Stimulated activated CD4-positive, alpha-beta T cell treated with anti-CD3 and anti-CD28 coated beads, Interleukin-1b, Interleukin-23, amount 100 ng/mL, for 48 hours (primary cell): ENCODE data around the gene DDHD1.

Source experiments
- DNase-seq: peaks from one replicate; pipeline ENCODE4 v3.0.0-alpha.2; 2020

DDHD1 gene

GRCh38 chr14:53032161-53032803, 120.8 kb downstream of the DDHD1 start:
- no peak for DNase-seq

- no peak for DNase-seq
Observed at GRCh38 chr14:53027562-53027961, 125.6 kb downstream of the DDHD1 start.

GRCh38 chr14:53027041-53027440, 126.1 kb downstream of the DDHD1 start:
- no peak for DNase-seq

- DNase-seq = no peak
Observed at GRCh38 chr14:53023325-53023724, 129.8 kb downstream of the DDHD1 start.

- DNase-seq = no peak
Observed at GRCh38 chr14:53022593-53022992, 130.5 kb downstream of the DDHD1 start.

GRCh38 chr14:53020193-53020932, 132.8 kb downstream of the DDHD1 start:
- DNase-seq = no peak

- DNase-seq = no peak
Observed at GRCh38 chr14:53019406-53019805, 133.7 kb downstream of the DDHD1 start.

- DNase-seq = no peak
Observed at GRCh38 chr14:53017837-53018236, 135.3 kb downstream of the DDHD1 start.

- no peak for DNase-seq
Observed at GRCh38 chr14:53016919-53017318, 136.2 kb downstream of the DDHD1 start.

- DNase-seq = no peak
Observed at GRCh38 chr14:53016491-53016890, 136.6 kb downstream of the DDHD1 start.

GRCh38 chr14:53011053-53011462, 142.1 kb downstream of the DDHD1 start:
- DNase-seq = no peak

GRCh38 chr14:53010193-53011040, 142.7 kb downstream of the DDHD1 start:
- DNase-seq = no peak

- DNase-seq = no peak
Observed at GRCh38 chr14:53006931-53007562, 146.1 kb downstream of the DDHD1 start.

- DNase-seq = no peak
Observed at GRCh38 chr14:53004976-53005375, 148.1 kb downstream of the DDHD1 start.

- DNase-seq = no peak
Observed at GRCh38 chr14:53003776-53004175, 149.3 kb downstream of the DDHD1 start.

GRCh38 chr14:53002576-53002975, 150.5 kb downstream of the DDHD1 start:
- DNase-seq = no peak

GRCh38 chr14:53001787-53002378, 151.2 kb downstream of the DDHD1 start:
- DNase-seq = no peak

GRCh38 chr14:52998376-52999015, 154.6 kb downstream of the DDHD1 start:
- DNase-seq = no peak

- no peak for DNase-seq
Observed at GRCh38 chr14:52996493-52996892, 156.6 kb downstream of the DDHD1 start.

- no peak for DNase-seq
Observed at GRCh38 chr14:52995998-52996397, 157.1 kb downstream of the DDHD1 start.

- DNase-seq = no peak
Observed at GRCh38 chr14:52992236-52992870, 160.8 kb downstream of the DDHD1 start.

- no peak for DNase-seq
Observed at GRCh38 chr14:52988139-52988538, 165.0 kb downstream of the DDHD1 start.
